ENCODE data around the gene TRIM2. TPM values are rescaled to one million over a fixed set of nuclear protein-coding genes. Genes with fewer than 3 reads are reported as not detected.

TRIM2 gene
- total RNA-seq, 1 experiment from 2014 or later: 87.0 TPM

DNA sequence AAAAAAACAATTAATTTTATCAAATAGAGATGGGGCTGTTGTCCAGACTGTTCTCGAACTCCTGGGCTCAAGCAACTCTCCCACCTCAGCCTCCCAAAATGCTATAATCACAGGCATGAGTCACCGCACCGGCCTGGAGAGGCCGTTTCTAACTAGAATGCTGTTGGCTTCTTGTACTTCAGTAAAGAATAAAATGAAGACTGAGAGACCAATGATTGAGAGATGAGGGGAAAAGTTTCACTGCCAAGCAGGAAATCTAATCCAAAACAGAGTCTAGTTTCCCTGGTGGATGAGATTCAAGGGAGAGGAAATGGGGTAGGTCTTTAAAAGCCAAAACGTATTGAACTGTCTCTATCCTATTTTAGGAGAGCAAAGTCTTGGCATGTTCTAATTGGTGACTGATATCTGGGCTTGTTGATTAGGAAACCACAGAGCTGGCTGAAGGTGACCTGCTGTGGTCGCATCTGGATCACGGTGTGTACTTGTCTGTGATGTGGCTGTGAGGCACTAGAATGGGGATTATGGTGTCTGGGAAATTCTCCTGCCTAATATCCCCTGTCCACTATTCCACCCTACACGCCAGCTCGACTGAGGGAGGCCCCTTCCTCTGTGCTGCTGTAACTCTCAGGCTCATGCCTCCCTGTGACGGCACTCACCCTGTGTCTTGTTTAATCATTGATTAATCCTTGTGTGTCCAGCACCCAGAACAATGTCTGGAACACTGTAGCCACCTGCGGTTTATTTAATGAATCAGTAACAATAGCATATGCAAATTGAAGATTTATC is 15.0 kb upstream of the TRIM2 start:
- no peaks in the 10 kb centered on the region for H3K27me3 ChIP-seq (ENCODE audit: insufficient read depth, low read depth)
- H3K4me3 ChIP-seq: no peak overlapping the region
- no peak overlapping the region for H2AFZ ChIP-seq
- no peak for TF ChIP-seq EZH2 (IDR thresholded peaks at IDR 0.05; ENCODE audit: low read depth)
- TF ChIP-seq, protein P1, sequence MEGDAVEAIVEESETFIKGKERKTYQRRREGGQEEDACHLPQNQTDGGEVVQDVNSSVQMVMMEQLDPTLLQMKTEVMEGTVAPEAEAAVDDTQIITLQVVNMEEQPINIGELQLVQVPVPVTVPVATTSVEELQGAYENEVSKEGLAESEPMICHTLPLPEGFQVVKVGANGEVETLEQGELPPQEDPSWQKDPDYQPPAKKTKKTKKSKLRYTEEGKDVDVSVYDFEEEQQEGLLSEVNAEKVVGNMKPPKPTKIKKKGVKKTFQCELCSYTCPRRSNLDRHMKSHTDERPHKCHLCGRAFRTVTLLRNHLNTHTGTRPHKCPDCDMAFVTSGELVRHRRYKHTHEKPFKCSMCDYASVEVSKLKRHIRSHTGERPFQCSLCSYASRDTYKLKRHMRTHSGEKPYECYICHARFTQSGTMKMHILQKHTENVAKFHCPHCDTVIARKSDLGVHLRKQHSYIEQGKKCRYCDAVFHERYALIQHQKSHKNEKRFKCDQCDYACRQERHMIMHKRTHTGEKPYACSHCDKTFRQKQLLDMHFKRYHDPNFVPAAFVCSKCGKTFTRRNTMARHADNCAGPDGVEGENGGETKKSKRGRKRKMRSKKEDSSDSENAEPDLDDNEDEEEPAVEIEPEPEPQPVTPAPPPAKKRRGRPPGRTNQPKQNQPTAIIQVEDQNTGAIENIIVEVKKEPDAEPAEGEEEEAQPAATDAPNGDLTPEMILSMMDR (conservative IDR thresholded peaks at IDR 0.05): no peak
- DNase-seq: no peak
- H3K4me2 ChIP-seq: no peak overlapping the region
- no peak overlapping the region for H3K27ac ChIP-seq
- H3K4me1 ChIP-seq (replicated peaks; ENCODE audit: insufficient read depth): no peaks in the 10 kb centered on the region
- ChIA-PET POLR2A (ENCODE audit: unreplicated experiment) (no interaction called here), CTCF (no interaction called here)
- H3K9me2 ChIP-seq (ENCODE audit: insufficient read depth): no peaks in the 10 kb centered on the region
- H3K9me3 ChIP-seq (ENCODE audit: insufficient read depth, low read depth): no peaks in the 10 kb centered on the region
- intact Hi-C loops (cut with micrococcal nuclease; ENCODE audit: unreplicated experiment): no loop called here
- H3K79me2 ChIP-seq (ENCODE audit: low read depth): no peaks in the 10 kb centered on the region
- no peaks in the 10 kb centered on the region for H3F3A ChIP-seq (ENCODE audit: insufficient read depth, low read depth)
- no peaks in the 10 kb centered on the region for H4K20me1 ChIP-seq (ENCODE audit: insufficient read depth)
- no peaks in the 10 kb centered on the region for H3K36me3 ChIP-seq (ENCODE audit: low read depth)
- BruUV-seq (replicated peaks): no TSS peak

DNA sequence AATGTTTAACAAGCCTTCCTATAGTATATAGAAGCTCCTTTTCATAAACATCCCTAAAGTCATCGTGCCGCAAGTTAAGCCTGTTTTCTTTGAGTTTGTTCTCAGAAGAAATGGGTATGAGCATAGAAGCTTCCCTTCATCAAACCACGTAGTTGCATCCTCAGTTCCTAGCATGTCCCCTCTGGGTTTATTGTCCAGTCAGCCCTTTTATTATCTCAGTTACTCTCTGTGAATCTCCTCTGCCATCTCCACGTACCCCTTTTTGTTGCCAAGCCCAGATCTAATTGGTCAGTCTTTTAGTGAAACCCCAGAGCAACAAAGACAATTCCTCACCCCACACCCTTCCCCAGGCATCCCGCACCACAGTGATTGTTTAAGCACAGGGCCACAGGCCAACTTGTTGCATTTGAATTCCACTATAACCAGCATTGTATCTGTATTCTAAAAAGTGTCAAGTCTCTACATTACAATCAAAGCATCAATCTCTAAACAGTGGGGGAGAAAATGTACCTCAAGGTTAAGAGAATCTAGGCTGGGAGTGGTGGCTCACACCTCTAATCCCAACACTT is 12.4 kb upstream of the TRIM2 start:
- Histone ChIP-seq H3K36me3 (ENCODE audit: low read depth) (no peaks in the 10 kb centered on the region), H3K27ac (no peak overlapping the region), H2AFZ (no peak overlapping the region), H3K27me3 (ENCODE audit: insufficient read depth, low read depth) (no peaks in the 10 kb centered on the region), H3K79me2 (ENCODE audit: low read depth) (no peaks in the 10 kb centered on the region), H3K4me2 (no peak overlapping the region), H3F3A (ENCODE audit: insufficient read depth, low read depth) (no peaks in the 10 kb centered on the region), H3K4me1 (replicated peaks; ENCODE audit: insufficient read depth) (no peaks in the 10 kb centered on the region), H3K9me2 (ENCODE audit: insufficient read depth) (no peaks in the 10 kb centered on the region), H4K20me1 (ENCODE audit: insufficient read depth) (no peaks in the 10 kb centered on the region), H3K4me3 (no peak overlapping the region), H3K9me3 (ENCODE audit: insufficient read depth, low read depth) (no peaks in the 10 kb centered on the region)
- ChIA-PET POLR2A (ENCODE audit: unreplicated experiment) (interaction anchor here (0.7 kb wide), 1 partner anchor 1079 kb away, joined by 5 read pairs; no protein-coding TSS in a partner anchor), CTCF (interaction anchor here (0.6 kb wide), 1 partner anchor 11 kb away, joined by 3 read pairs; no protein-coding TSS in a partner anchor)
- no peak for DNase-seq
- BruUV-seq (replicated peaks): no TSS peak
- intact Hi-C loops (cut with micrococcal nuclease; ENCODE audit: unreplicated experiment): no loop called here
- TF ChIP-seq, protein P1 (conservative IDR thresholded peaks at IDR 0.05): no peak
- no peak for TF ChIP-seq EZH2 (IDR thresholded peaks at IDR 0.05; ENCODE audit: low read depth)

DNA sequence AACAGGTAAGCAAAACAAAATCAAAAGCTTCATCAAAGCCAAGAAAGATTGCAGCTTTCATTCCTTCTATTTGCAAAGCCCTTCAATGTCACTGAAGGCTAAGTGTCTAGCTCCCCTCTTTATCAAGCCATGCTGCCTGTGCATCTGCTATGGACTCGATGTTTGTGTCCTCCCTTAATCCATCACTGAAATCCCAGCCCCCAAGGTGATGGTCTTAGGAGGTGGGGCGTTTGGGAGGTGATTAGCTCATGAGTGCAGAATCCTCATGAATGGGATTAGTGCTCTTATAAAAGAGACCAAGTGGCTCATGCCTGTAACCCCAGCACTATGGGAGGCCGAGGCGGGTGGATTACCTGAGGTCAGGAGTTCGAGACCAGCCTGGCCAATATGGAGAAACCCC is 6.9 kb upstream of the TRIM2 start:
- intact Hi-C loops (cut with micrococcal nuclease; ENCODE audit: unreplicated experiment): no loop called here
- ChIA-PET POLR2A (ENCODE audit: unreplicated experiment) (no interaction called here), CTCF (no interaction called here)
- no peaks in the 10 kb centered on the region for H4K20me1 ChIP-seq (ENCODE audit: insufficient read depth)
- no peak overlapping the region for H2AFZ ChIP-seq
- H3K4me2 ChIP-seq: no peak overlapping the region
- no peaks in the 10 kb centered on the region for H3K36me3 ChIP-seq (ENCODE audit: low read depth)
- no peaks in the 10 kb centered on the region for H3K9me3 ChIP-seq (ENCODE audit: insufficient read depth, low read depth)
- no peak for DNase-seq
- H3F3A ChIP-seq (ENCODE audit: insufficient read depth, low read depth): no peaks in the 10 kb centered on the region
- TF ChIP-seq EZH2 (IDR thresholded peaks at IDR 0.05; ENCODE audit: low read depth): no peak
- TF ChIP-seq, protein P1 (conservative IDR thresholded peaks at IDR 0.05): no peak
- no peaks in the 10 kb centered on the region for H3K9me2 ChIP-seq (ENCODE audit: insufficient read depth)
- H3K4me1 ChIP-seq (replicated peaks; ENCODE audit: insufficient read depth): no peaks in the 10 kb centered on the region
- no peaks in the 10 kb centered on the region for H3K27me3 ChIP-seq (ENCODE audit: insufficient read depth, low read depth)
- H3K27ac ChIP-seq: no peak overlapping the region
- BruUV-seq (replicated peaks): no TSS peak
- no peak overlapping the region for H3K4me3 ChIP-seq
- no peaks in the 10 kb centered on the region for H3K79me2 ChIP-seq (ENCODE audit: low read depth)

Measured in PC-9 (cell line).